Breast epithelium (tissue), 3 donors: ENCODE results near the gene CDK19.

Experiments used
- POLR2A ChIP-seq: fragments of 450-650 bp; IDR thresholded peaks from one replicate; pipeline ENCODE4 v1.6.1; 2016; ENCODE audit warnings: antibody characterized with exemption, mild to moderate bottlenecking, moderate library complexity
- TF ChIP-seq, protein P1 (sequence below), 3 donors: fragments of 450-650 bp; IDR thresholded peaks; one replicate each; pipeline ENCODE4 v1.5.1; 2016 to 2017; ENCODE audit warnings: antibody characterized with exemption in 3 of 3, mild to moderate bottlenecking in 3 of 3, moderate library complexity in 3 of 3

DNA sequence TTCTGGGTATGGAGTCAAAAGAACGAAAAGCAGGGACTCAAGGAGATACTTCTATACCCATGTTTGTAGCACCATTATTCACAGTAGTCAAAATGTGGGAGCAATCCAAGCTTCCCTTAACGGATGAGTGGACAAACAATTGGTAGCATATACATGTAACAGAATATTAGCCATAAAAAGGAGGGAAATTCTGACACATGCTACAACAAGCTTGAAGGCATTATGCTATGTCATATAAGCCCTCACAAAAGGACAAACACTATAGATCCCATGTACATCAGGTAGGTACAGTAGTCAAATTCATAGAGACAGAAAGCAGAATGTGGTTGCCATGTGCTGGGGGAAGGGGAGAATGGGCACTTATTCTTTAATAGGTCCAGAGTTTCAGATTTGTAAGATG is 37.6 kb downstream of the CDK19 start:
- TF ChIP-seq, protein P1, sequence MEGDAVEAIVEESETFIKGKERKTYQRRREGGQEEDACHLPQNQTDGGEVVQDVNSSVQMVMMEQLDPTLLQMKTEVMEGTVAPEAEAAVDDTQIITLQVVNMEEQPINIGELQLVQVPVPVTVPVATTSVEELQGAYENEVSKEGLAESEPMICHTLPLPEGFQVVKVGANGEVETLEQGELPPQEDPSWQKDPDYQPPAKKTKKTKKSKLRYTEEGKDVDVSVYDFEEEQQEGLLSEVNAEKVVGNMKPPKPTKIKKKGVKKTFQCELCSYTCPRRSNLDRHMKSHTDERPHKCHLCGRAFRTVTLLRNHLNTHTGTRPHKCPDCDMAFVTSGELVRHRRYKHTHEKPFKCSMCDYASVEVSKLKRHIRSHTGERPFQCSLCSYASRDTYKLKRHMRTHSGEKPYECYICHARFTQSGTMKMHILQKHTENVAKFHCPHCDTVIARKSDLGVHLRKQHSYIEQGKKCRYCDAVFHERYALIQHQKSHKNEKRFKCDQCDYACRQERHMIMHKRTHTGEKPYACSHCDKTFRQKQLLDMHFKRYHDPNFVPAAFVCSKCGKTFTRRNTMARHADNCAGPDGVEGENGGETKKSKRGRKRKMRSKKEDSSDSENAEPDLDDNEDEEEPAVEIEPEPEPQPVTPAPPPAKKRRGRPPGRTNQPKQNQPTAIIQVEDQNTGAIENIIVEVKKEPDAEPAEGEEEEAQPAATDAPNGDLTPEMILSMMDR (IDR thresholded peaks at IDR 0.05), result no peak
- TF ChIP-seq POLR2A, result no peak
